Glomerular endothelial cell (primary cell): Measurements from ENCODE around the gene UBC. TPM values are rescaled to one million over a fixed set of nuclear protein-coding genes. Genes with fewer than 3 reads are reported as not detected.

ENCODE experiments used
- DNase-seq: peaks from one replicate; pipeline ENCODE4 v3.0.0-alpha.2; 2011; ENCODE audit warnings: low read depth, low spot score; ENCODE audit errors: extremely low read depth
- total RNA-seq: library from RNA; depleted of rRNA; stranded (reverse); fragments of >200 nt; gene quantifications from 2 replicates; pipeline ENCODE4 v1.2.3, GENCODE V29; 2015

UBC gene
- total RNA-seq, 1 donor from 2014 or later = 1,417 TPM

- DNase-seq = no peak
These were observed 47.5 kb downstream of the UBC start for GRCh38 chr12:124866883-124867400.

- no peak for DNase-seq
These were observed 48.1 kb downstream of the UBC start for GRCh38 chr12:124866195-124866882.

GRCh38 chr12:124865728-124866127 is 48.7 kb downstream of the UBC start:
- DNase-seq = no peak

GRCh38 chr12:124864326-124864752 is 50.1 kb downstream of the UBC start:
- DNase-seq = no peak

- no peak for DNase-seq
These were observed 50.8 kb downstream of the UBC start, which contains the start of gene SCARB1 for GRCh38 chr12:124863416-124864325. Gene SCARB1 (minus strand): TSS chr12:124863864. CDS start chr12:124863720, 144 bp downstream.

- no peak for DNase-seq
These were observed 51.6 kb downstream of the UBC start for GRCh38 chr12:124862768-124863415.

GRCh38 chr12:124861898-124862676 is 52.4 kb downstream of the UBC start:
- no peak for DNase-seq

Other genes starting within 250 kb of the UBC start
- gene SCARB1, start 50.8 kb downstream of the UBC start, total RNA-seq = 32.4 and 35.2 TPM in 2 replicates
- gene DHX37, start 74.5 kb upstream of the UBC start, total RNA-seq = 10.1 and 16.6 TPM in 2 replicates
- gene BRI3BP, start 79.0 kb upstream of the UBC start, total RNA-seq = 4.0 and 5.5 TPM in 2 replicates
- gene AACS, start 150.8 kb upstream of the UBC start, total RNA-seq = 21.0 and 23.3 TPM in 2 replicates